ENCODE results near the gene ZBTB16.

Gene ZBTB16

DNA sequence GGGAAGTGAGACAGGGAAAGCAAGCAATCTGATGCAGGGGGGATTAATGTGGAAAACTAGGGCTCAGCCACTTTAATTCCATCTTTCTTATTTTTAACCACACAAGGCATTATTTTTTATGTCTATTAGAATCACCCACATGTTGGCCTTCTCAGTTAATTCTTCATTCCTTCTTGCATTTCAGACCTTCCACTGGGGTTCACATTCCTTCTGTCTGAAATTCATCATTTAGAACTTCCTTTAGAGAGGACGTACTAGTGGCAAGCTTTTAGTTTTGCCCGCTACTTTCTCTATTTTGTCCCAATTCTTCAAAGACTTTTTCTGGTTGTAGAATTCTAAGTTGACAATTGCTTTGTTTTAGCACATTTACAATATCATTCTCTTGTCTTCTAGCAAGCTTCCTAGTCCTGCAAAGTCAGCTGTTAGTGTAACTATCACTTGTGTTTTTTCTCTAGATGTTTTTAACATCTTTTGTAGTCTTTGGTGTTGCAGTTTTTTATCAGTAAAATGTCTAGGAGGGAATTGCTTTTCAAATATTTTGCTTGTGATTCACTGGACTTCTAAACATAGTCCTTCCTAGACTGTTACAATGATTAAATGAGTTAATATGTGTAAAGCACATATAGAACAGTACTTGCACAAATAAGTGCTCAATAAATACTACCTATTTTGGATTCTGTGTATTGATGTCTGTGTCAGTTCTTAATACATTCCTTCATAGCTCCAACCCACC is 231.2 kb downstream of the ZBTB16 start:
- TF ChIP-seq, protein P1, sequence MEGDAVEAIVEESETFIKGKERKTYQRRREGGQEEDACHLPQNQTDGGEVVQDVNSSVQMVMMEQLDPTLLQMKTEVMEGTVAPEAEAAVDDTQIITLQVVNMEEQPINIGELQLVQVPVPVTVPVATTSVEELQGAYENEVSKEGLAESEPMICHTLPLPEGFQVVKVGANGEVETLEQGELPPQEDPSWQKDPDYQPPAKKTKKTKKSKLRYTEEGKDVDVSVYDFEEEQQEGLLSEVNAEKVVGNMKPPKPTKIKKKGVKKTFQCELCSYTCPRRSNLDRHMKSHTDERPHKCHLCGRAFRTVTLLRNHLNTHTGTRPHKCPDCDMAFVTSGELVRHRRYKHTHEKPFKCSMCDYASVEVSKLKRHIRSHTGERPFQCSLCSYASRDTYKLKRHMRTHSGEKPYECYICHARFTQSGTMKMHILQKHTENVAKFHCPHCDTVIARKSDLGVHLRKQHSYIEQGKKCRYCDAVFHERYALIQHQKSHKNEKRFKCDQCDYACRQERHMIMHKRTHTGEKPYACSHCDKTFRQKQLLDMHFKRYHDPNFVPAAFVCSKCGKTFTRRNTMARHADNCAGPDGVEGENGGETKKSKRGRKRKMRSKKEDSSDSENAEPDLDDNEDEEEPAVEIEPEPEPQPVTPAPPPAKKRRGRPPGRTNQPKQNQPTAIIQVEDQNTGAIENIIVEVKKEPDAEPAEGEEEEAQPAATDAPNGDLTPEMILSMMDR (IDR thresholded peaks at IDR 0.05; ENCODE audit: extremely low read depth, insufficient read depth, missing control alignments), result no peak
- DNase-seq (ENCODE audit: low spot score), result no peak
- in situ Hi-C loops (cut with MboI; ENCODE audit: low pct_unique_long_range_greater_than_20kb, low sequenced_read_pairs, unreplicated experiment), result no loop called here

DNA sequence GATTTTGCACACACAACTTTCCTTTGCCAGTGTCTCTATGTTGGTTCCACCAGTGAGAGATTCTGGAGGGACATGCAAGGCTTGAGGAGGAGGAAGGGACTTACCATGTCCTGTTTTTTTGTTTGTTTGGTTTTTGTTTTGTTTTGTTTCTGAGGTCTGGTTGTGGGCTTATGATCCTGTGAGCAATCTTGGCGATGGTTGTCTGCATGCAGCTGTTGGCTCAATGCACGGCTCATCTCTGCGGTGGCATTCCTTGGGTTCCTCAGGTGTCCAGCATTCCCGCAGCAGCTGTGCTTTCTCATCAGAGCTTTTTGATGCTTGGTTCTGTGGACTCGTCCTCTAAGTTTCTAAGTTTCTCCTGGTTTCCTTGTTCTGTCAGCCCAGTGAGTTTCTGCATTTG is 231.9 kb downstream of the ZBTB16 start:
- no peak for DNase-seq (ENCODE audit: low spot score)
- TF ChIP-seq, protein P1 (IDR thresholded peaks at IDR 0.05; ENCODE audit: extremely low read depth, insufficient read depth, missing control alignments), result no peak
- in situ Hi-C loops (cut with MboI; ENCODE audit: low pct_unique_long_range_greater_than_20kb, low sequenced_read_pairs, unreplicated experiment), result no loop called here

DNA sequence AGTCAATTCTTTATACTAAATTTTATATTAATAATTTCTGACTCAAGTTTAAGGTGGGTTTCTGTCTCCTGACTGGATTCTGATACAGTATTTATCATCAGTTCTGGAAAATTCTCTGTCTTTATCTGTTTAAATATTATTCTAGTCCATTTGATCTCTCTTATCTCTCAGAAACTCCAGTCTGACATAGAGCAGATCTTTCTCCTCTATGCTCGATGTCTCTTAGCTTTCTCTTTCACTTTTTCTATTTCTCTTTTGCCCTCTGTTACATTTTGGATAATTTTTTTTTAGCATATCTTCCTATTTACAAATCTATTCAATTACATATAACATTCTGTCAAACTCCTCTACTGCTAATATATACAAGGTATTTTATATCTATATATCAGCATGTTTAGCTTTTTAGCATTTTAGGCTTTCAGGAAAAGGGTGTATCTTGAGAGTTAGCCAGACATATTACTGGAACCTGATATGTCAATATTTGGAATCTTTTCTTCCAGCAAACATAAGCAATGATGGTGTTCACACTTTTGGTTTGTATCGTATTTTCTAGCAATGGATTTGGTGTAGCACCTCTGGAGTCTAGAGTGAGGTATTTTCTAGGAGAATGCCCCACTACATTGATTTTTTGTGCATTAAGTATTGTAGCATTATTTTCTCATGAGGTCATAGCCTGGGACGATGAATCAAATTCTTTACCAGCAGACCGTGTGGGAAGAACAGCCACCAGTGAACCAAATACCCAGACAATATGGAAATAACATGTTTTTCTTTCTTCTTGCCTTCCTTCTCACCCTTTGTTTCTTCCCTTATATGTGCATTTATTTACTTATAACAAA is 232.6 kb downstream of the ZBTB16 start:
- TF ChIP-seq, protein P1 (IDR thresholded peaks at IDR 0.05; ENCODE audit: extremely low read depth, insufficient read depth, missing control alignments), result no peak
- no peak for DNase-seq (ENCODE audit: low spot score)
- in situ Hi-C loops (cut with MboI; ENCODE audit: low pct_unique_long_range_greater_than_20kb, low sequenced_read_pairs, unreplicated experiment), result no loop called here

DNA sequence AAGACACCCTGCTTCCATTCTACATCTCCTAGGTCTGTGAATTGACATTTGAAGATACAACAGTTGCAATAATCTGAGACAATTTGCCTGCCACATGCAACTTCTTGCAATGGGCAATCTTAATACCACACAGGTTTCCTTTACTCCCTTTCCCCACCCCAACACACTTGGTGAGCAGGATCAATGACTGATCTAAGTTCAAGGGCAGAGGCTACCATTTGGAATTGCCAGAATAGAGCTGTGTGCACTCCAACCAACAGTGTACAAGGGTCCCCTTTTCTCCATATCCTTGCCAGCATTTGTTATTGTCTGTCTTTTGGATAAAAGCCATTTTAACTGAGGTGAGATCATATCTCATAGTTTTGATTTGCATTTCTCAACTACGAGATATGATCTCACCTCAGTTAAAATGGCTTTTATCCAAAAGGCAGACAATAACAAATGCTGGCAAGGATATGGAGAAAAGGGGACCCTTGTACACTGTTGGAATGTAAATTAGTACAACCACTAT is 233.7 kb downstream of the ZBTB16 start:
- DNase-seq (ENCODE audit: low spot score), result no peak
- TF ChIP-seq, protein P1 (IDR thresholded peaks at IDR 0.05; ENCODE audit: extremely low read depth, insufficient read depth, missing control alignments), result no peak
- in situ Hi-C loops (cut with MboI; ENCODE audit: low pct_unique_long_range_greater_than_20kb, low sequenced_read_pairs, unreplicated experiment), result no loop called here

DNA sequence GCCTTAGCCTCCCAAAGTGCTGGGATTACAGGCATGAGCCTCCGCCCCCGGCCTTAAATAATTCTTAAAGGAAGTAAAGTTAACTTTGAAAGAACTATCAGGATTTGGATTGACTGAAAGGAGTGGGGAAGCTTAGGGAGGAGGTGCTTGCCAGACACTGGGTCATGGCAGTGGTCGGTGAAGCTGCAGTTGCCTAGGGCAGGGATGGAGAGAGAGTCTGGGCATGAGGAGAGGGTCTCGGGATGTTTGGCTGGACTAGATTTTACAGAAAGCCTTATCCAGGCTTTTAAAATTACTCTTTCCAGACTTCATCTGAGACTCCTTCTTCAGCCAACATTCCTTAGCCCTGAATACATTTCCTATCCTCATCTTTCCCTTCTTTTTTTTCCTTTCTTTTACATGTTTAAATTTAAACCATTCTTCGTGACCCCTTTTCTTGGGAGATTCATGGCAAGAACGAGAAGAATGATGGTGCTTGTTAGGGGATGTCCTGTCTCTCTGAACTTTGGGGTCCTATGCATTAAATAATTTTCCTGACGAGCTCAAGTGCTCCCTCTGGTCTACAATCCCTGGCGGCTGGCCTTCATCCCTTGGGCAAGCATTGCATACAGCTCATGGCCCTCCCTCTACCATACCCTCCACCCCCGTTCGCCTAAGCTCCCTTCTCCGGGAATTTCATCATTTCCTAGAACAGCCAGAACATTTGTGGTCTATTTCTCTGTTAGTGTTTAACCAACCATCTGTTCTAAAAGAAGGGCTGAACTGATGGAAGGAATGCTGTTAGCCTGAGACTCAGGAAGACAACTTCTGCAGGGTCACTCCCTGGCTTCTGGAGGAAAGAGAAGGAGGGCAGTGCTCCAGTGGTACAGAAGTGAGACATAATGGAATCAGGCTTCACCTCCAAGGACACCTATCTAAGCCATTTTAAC is 236.4 kb downstream of the ZBTB16 start, which contains the start of gene NNMT:
TSS of gene NNMT (plus strand) at position 724 of the 929 bp plus-strand sequence. CDS start at position 882, 158 bp downstream.
- no peak for DNase-seq (ENCODE audit: low spot score)
- in situ Hi-C loops (cut with MboI; ENCODE audit: low pct_unique_long_range_greater_than_20kb, low sequenced_read_pairs, unreplicated experiment), result no loop called here
- TF ChIP-seq, protein P1 (IDR thresholded peaks at IDR 0.05; ENCODE audit: extremely low read depth, insufficient read depth, missing control alignments), result no peak
